Dermis microvascular lymphatic vessel endothelial cell (primary cell): Measurements from ENCODE around the gene CACNB2. TPM values are rescaled to one million over a fixed set of nuclear protein-coding genes. Genes with fewer than 3 reads are reported as not detected.

Experiments
- DNase-seq, 2 donors: peaks; one replicate each; pipeline versions ENCODE4 v3.0.0 to v3.0.0-alpha.2; 2010; ENCODE audit warnings: low read depth in 2 of 2
- total RNA-seq: library from RNA; depleted of rRNA; stranded (reverse); fragments of >200 nt; gene quantifications from 2 replicates; pipeline ENCODE4 v1.2.1, GENCODE V29; 2014

The CACNB2 gene
- total RNA-seq, 1 donor from 2014 or later = under 0.01 TPM

DNA sequence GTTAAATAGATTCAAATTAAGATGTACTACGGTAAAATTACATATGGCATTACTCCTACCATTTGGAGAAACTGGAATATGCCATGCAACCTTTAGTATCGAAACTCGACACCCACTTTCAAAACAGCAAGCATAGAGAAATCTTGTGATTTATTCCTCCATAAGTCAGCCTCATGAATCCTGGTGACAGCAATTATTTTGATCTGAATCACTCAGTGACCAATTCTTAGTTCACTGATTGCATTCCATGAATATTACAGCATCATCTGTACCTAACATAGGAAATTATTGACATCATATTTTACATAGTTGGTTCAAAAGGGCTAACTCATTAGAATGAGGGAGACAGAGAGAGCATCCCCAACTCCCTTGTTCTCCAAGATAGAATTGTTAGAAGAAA is 89.6 kb downstream of the CACNB2 start:
- no peak for DNase-seq

DNA sequence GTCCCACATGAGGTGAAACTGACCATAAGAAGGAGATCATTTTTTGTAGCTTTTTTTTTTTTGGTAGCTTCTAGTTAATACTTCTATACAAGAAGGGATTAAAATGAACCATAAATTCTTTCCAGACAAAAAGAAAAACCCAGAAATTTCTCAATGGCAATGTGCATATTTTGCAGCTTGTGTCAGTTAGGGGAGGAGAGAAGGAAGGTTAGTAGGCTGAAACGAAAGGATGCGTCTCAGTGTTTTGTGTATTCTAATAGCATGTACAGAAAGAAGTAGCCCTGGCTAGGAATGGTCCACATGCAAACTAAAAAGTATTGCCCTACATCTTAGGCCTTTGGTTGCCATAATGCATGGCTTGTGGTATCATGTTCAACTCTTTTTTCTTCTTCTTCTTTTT is 90.6 kb downstream of the CACNB2 start:
- DNase-seq = no peak

DNA sequence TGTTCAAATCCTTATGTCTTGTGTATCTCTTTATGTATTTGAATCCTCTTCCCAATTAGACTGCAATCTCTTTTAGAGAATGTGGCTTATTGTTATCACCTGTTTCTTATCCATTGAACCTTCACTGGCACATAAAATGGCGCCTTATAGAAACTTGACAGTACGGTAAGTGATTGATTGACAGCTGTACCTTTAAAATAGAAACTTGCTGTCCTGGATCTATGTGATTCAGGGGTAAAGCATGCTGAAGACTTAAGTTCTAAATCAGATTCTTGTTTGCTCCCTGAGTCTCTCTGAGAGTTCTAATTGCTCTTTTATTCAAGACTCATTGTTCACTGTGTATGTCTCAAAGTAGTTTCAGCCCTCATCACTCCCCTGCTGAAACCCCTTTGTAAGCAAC is 91.3 kb downstream of the CACNB2 start:
- DNase-seq = no peak

DNA sequence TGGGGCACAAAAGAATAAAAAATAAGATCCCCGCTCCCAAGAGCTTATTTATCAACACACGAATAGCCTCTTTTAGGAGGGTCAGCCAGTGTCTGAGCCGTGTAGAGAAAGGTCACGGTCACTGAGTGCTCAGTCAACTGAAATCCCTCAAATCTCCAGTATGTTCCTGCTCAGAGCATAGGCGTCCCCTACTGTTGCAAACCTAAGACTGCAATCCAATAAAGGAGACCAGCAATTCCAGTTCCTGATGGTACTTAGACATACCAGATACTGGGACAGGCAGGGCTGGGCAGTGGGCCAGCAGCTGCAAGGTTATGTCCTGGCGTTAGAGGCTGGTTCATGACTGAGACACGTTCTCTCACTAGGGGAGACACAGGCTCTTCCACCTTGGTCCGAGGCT is 93.6 kb downstream of the CACNB2 start:
- no peak for DNase-seq

DNA sequence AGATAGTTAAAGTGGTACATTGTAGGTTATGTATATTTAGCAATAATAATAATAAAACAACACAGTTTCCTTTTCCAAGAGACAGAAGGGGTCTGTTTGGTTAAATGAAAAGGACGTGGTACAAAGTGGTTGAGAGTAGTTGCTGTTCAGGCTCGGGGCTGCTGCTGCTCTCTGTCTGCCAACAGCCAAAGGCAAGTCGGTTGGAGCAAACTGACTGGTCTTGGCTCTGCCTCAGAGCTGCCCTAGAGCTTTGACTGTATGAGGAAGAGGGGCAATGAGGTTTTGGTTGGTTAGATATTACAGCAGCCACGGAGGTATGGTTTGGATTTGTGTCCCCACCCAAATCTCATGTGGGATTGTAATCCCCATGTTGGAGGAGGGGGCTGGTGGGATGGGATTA is 95.3 kb downstream of the CACNB2 start:
- no peak for DNase-seq

DNA sequence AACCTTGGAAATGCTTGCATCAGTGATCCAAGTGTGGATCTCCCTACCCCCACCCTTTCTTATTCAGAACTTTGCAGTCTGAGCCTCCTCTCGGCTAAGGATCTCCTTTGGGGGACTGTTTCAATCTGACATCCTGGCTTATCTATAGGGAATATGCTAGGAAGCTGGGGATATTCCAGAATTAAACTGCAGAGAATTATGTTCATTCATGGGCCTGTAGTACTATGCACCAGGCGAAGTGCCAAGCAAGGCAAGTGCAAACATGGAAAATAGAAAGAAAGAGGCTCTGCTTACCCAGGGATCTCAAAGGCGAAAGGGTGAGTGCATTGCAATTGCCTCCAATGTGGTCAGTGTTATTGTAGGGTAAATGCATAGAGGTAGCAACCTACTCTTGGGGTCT is 96.5 kb downstream of the CACNB2 start:
- DNase-seq = no peak

DNA sequence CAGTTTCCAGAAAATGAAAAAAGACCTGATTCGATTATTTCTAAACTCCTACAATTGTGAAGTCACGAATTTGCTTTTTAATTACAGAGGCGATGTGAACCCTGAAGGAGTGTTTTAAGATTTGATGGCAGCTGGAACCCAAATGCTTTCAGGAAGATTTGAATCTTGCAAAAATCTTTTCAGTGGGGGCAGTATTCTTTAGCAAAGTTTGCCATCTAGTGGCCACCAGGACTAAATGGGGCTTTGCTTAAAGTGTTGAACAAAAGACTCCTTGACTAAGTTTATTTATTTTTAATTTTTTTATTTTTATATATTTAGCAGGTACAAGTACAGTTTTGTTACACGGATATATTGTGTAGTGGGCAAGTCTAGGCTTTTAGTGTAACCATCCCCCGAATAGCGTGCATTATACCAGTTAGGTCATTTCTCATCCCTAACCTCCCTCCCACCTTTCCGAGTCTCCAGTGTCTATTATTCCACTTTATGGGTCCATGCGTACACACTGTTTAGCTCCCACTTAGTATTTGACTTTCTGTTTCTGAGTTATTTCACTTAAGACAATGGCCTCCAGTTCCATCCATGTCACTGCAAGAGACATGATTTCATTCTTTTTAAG is 98.8 kb downstream of the CACNB2 start:
- peak; percentile 5 to 40 for DNase-seq

DNA sequence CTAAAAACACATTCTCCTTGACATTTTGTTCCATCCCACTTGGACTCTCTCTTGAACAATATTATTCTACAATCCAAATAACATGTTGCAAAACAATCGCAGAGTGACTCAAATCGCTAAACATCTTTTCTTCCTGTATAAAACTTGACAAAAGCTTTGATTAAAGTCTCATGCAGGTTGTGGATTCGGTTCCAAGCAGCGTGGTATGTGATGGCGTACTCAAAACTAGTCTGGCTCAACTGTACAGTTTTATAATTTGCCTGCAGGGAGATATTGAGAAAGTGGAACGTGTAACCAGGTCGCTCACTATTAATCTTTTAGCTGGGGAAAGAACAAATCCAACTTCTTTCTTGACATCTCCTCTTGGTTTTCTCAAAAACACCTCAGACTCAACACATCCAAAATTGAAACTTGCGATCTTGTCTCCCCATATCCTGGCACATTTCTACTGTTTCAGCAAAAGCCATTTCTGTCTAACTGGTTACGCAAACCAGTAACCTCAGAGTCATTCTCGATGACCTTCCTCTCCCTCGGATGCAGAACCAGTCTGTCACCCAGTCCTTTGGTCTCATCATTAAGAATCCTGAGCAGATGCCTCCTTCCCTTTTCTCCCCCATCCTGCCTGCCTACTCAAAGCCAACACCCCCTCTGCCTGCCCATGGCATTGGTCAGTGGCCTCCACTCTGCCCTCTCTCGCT is 100.1 kb downstream of the CACNB2 start:
- DNase-seq = no peak

DNA sequence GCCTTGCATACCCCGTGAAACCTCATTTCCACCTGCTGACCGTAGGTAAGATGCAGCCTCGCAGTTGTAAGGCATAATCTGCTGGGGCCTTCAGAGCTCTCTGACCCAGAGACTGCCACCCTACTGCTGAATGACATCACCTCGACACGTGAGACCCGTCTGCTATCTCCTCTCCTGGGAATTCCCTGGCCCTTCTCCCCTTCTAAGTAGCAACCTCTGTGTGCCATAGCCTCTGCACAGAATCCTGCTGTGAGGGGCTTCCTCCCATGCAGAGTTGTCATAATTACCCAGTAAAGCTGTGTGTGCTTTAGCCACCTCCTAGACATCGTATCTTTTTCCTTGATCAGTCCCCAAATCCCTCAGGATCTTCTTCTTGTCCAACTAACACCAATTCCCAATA is 106.7 kb downstream of the CACNB2 start:
- no peak for DNase-seq

DNA sequence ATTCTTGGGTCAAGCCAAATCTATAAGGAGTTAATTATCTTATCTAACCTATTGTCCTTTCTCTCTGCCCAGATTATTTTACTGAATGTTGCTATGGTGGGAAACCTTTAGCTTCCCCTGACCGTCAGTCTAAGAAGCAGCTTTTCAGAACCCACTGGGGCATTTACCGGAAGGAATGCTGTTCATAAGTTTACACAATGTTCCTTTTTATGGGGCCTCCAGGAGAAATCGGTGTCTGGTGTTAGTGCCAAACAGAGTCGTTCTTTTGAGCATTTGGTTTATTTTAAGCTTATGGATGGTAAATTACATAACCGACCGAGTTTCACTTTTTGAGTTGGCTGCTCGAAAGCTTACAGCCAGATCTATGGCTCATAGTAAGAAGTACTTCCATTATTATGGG is 111.9 kb downstream of the CACNB2 start:
- no peak for DNase-seq

DNA sequence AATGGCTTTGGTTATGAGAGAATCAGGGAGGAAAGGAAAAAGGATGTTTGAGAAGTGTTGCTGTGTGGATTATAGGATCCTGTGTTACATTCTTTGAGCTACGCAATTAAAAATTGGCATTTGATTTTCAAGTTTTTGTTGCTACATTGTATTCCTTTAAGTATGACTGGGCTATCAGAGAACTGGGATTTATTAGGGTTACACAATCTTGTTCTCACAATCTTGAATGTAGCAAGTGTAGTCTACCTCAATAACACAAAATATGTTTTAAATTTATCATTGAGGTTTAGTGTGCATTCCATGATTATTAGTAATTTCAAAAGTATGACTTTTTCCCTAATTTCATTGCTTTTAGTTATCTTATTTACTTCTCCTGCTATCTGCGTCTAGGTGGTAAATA is 113.9 kb downstream of the CACNB2 start:
- no peak for DNase-seq

DNA sequence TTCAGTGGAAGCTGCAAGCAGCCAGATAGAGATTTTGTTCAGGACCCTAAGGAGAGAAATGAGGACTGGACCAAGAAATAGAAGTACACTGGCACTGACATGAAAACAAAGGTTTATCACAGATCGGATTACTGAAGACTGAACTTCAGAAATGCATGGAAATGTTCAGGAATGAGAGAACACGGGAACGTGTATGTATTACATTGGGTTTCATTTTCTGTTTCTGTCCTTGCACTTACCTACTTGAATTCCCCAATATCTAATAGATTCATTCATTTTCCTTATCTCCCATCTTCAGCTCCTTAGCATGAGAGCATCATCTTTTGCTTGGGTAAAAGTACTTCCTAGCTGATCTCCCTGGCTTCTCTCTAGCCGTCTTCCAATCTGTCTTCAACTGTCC is 114.5 kb downstream of the CACNB2 start:
- DNase-seq = no peak

DNA sequence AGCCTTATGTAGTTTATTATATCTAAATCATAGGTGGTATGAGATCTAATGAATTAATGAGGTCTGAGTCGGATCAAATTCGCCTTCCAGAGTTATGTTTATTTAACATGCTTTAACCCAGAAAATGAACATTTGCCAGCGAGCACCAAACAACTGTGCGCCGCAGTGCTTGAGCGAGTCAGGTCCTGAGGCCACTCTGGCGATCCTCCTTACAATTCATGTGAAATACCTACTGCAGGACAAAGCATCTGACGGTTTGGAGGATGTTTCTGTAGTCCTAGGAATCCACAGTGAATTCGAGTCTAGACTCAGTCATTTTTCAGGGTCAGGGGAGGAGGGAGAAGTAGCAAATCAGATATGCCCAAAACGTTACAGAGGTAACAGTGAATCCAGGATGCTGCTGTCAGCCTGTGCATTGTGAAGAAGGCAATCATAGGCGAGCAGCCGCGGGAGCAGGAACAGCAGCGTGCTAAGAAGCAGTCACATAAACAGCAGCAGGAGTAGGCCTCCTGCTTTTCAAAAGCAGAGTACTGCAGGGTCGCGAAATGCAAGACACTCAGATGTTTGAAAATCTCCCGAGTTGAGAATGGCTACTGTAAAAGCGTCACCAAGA is 120.2 kb downstream of the CACNB2 start:
- DNase-seq = no peak

DNA sequence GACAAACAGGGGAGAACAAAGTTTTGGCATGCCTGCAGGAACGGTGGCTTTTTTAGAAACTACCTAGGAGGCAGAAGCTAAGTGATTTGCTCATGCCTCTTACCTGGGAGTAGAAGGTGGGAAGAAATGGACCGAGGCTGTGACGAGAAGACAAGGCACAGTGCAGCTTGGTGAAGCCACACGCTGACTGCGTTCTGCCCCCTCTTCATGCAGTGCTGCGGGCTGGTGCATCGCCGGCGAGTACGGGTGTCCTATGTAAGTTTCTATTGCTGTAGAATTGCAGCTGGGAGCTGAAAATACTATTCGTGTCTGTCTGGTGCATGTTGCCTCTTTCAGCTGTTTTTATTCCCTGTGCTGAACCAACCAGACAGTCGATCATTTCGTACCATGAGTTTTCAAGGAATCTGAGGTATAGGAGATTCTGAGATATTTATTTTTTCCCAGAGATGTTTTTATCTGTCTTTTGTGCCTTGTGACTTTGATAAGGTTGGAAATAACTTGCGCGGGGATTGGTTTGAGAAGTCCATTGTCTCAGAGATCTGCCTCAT is 120.9 kb downstream of the CACNB2 start:
- DNase-seq = no peak

DNA sequence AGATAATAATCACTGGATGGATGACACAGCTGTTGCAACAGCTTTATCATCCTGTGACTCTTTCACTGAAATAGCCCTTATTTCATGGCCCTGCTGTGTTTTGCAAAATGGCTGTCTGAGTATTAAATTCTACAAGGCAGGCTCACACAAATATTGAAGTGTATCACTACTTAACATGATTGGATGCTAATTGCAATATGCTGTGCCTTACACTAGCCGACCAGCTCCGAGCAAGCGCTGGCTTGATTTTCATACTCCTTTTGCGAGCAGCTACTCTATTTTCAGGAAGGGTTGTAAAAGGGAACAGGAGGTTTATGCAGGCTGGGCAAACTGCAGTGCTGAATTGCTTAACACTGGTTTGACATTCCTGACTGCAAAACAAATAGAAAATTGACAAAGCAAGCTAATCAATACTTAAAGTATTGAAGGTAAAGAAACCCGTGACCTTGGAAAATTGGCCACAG is 121.6 kb downstream of the CACNB2 start:
- no peak for DNase-seq

DNA sequence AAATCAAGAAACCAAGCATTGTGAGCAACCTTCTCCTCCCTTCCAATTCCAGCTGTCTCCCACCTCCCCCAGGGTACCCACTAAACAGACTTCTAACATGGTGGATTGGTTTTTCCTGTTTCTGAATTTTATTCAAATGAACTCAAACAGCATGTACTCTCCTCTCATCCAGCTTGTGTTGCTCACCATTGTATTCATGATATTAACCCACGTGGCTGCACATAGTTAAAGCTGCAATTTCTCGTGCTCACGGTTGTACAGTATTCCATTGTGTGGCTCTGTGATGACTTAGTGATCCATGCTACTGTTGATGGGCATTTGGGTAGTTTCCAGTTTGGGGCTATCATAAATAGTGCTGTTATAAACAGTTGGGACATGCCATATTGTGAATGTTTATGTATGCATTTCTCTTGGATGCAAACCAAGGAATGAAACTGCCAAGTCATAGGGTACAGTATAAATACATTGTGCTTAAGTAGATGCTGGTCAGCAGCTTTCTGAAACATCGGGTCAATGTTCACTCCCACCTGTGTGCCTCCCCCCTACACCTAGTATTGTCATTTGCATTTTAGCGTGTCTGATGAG is 124.3 kb downstream of the CACNB2 start:
- DNase-seq = no peak

DNA sequence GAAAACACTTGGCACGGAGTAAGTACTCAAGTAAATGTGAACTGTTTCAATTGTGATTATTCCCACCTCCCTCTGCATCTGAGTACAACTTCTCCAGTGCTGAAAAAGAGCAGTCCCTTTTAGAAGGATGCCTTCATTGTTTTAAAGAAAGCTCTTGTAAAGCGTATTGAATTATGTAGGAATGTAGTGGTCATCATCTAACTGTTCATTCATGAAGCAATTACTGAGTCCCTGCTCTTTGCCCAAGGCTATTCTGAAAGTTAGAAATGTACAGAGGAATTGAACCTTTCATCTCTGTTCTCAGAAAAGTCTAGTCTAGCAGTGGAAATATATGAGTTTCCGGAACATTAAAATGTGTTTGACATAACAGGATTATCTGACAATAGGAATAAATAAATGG is 127.8 kb downstream of the CACNB2 start:
- DNase-seq = no peak

DNA sequence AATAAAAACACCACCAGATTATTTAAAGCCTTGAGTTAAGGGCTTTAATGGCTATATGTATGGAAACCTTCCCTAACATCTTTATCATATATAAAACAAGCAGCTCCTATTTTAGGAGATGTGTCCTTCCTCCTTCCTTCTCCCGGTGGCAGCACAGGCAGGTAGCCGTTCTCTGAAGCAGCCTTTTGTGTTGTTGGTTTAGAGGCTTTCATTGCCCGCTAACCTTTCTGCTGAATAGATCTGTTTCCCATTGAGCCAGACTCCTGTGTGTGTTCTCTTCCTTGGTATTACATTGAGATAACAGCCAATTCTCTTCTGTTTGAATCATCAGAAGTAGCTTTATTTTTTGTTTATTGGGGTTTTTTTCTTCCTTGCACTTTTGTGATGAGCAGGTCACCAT is 131.3 kb downstream of the CACNB2 start:
- DNase-seq = no peak

DNA sequence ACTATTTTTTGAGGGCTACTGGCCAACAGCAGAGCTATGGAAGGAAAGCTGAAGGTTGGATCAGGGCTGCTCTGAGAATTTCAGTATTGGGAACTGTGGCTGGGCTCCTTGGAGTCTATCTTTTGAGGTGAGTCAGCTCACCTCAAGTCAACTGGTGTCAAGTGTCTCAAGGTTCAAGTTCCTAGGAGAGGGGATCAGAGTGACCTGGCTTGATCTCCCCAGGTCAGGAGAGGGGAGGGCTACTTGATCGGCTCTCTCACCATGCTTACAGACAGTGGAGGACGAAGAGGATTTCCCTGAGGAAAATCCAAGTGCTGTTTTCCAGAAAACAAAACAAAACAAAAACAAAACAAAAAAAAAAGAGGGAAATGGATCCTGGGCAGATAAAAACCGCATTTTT is 132.8 kb downstream of the CACNB2 start:
- DNase-seq = no peak

DNA sequence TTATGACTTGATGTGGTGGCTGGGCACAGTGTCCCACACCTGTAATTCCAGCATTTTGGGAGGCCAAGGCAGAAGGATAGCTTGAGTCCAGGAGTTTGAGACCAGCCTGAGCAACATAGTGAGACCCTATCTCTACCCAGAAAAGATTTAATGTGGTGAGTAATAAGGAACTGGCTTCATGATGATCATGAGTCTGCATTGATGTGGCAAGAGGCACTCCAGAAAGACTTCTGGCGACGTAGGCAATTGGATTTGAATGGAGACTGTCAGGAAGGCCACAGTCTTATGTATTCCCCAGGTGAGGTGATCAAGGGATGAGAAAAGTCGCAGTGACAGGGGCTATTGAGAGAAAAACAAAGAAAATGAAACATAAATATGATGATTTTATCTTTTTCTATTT is 138.0 kb downstream of the CACNB2 start:
- DNase-seq = no peak

DNA sequence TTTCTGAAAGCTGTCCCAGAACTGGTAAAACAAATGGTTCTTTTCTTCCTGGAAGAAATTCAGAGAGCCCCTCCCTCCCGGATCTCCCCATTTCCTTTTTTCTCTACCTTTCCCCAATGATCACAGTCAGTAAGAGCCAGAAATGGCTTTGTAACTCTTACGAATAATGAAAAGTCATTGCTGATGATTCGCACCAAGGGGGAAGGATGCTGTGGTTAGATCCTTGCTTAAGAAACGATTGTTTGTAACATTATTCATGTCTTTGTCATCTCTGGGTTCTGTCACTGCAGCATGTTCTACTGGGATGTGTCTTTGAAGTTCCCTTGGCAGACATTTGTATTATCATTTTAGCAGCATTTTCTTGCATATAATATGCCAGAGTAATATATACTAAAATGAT is 138.9 kb downstream of the CACNB2 start:
- DNase-seq = no peak

DNA sequence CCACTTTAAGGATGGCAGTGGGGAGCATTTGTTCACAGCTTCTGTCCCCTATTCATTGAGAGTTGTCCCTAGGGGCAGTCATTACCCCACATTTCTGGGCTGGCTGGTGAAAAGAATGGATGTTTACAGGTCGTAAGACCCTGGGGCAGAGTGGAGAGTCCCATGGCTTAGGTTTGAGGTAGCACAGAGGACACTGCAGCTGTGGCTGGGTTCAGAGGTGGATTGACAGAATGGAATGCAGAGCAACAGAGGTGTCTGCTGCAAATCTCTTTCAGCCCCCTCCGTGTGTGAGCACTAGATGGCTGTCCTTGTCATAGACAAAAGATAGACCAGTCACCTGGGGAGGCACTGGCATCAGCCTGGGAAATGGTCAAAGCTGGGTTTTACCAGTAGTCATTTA is 141.9 kb downstream of the CACNB2 start:
- no peak for DNase-seq
